HepG2 (cell line): ENCODE measurements around the gene MRPS35. TPM values are rescaled to one million over a fixed set of nuclear protein-coding genes. Genes with fewer than 3 reads are reported as not detected.

Source experiments
- ATAD3A ChIP-seq: sonication (generic); formaldehyde crosslinking; IDR thresholded peaks from 2 replicates; pipeline ENCODE4 v1.4.0; 2020; ENCODE audit warnings: missing genetic modification reagents
- ATF5 ChIP-seq: sonication (generic); formaldehyde crosslinking; IDR thresholded peaks from 2 replicates; pipeline ENCODE4 v1.4.0; 2020; ENCODE audit warnings: mild to moderate bottlenecking, low read depth, missing genetic modification reagents
- BCL6 ChIP-seq: IDR thresholded peaks from 2 replicates; pipeline ENCODE4 v1.6.1; 2016; ENCODE audit warnings: missing genetic modification reagents, missing compliant biosample characterization
- DBP ChIP-seq: sonication (generic); formaldehyde crosslinking; IDR thresholded peaks from 2 replicates; pipeline ENCODE4 v1.4.0; 2020; ENCODE audit warnings: missing genetic modification reagents; ENCODE audit errors: not compliant biosample characterization
- ESRRA ChIP-seq: sonication (generic); formaldehyde crosslinking; IDR thresholded peaks from 2 replicates; pipeline ENCODE4 v1.5.1; 2020; ENCODE audit warnings: mild to moderate bottlenecking, low read depth, missing genetic modification reagents
- HDAC2 ChIP-seq: sonication (generic); formaldehyde crosslinking; IDR thresholded peaks from 2 replicates; pipeline ENCODE4 v1.4.0; 2020; ENCODE audit warnings: missing genetic modification reagents
- HNRNPH1 ChIP-seq: fragments of 200-400 bp; formaldehyde crosslinking; optimal IDR thresholded peaks from 2 replicates; pipeline ENCODE3; 2017; ENCODE audit warnings: mild to moderate bottlenecking, low read depth, low read length
- HOMEZ ChIP-seq: IDR thresholded peaks from 2 replicates; pipeline ENCODE4 v1.6.1; 2016; ENCODE audit warnings: low read depth
- NKX3-1 ChIP-seq: sonication (generic); formaldehyde crosslinking; IDR thresholded peaks from 2 replicates; pipeline ENCODE4 v1.5.0; 2020; ENCODE audit warnings: missing genetic modification reagents
- SOX6 ChIP-seq, 2 experiments: fragments of 450-650 bp in 1 of 2; sonication (generic) in 1 of 2; formaldehyde crosslinking in 1 of 2; IDR thresholded peaks; 2 replicates each; pipeline versions ENCODE4 v1.4.0 to v1.6.1; 2017 to 2020; ENCODE audit warnings: antibody characterized with exemption in 1 of 2, mild to moderate bottlenecking in 1 of 2, missing genetic modification reagents in 1 of 2
- ZBTB42 ChIP-seq: sonication (generic); formaldehyde crosslinking; IDR thresholded peaks from 2 replicates; pipeline ENCODE4 v1.5.0; 2020; ENCODE audit warnings: mild to moderate bottlenecking, missing genetic modification reagents
- ZFP1 ChIP-seq: IDR thresholded peaks from 2 replicates; pipeline ENCODE4 v1.6.1; 2016
- ZNF263 ChIP-seq: sonication (generic); formaldehyde crosslinking; IDR thresholded peaks from 2 replicates; pipeline ENCODE4 v1.4.0; 2020; ENCODE audit warnings: missing genetic modification reagents
- ZNF350 ChIP-seq: sonication (generic); formaldehyde crosslinking; IDR thresholded peaks from 2 replicates; pipeline ENCODE4 v1.4.0; 2020; ENCODE audit warnings: mild to moderate bottlenecking, low read depth, missing genetic modification reagents, borderline replicate concordance
- ZNF382 ChIP-seq: sonication (generic); formaldehyde crosslinking; IDR thresholded peaks from 2 replicates; pipeline ENCODE4 v1.5.0; 2020; ENCODE audit warnings: missing genetic modification reagents, mild to moderate bottlenecking, borderline replicate concordance
- ZNF446 ChIP-seq: sonication (generic); formaldehyde crosslinking; IDR thresholded peaks from 2 replicates; pipeline ENCODE4 v1.5.0; 2020; ENCODE audit warnings: mild to moderate bottlenecking, missing genetic modification reagents
- ZNF547 ChIP-seq: sonication (generic); formaldehyde crosslinking; IDR thresholded peaks from 2 replicates; pipeline ENCODE4 v1.5.1; 2020; ENCODE audit warnings: mild to moderate bottlenecking, missing genetic modification reagents
- ZNF687 ChIP-seq: sonication (generic); formaldehyde crosslinking; IDR thresholded peaks from 2 replicates; pipeline ENCODE4 v1.5.1; 2020; ENCODE audit warnings: mild to moderate bottlenecking, missing genetic modification reagents, moderate library complexity
- ZNF713 ChIP-seq: sonication (generic); formaldehyde crosslinking; IDR thresholded peaks from 2 replicates; pipeline ENCODE4 v1.4.0; 2020; ENCODE audit warnings: mild to moderate bottlenecking, missing genetic modification reagents
- ZXDC ChIP-seq: sonication (generic); formaldehyde crosslinking; IDR thresholded peaks from 2 replicates; pipeline ENCODE4 v1.5.0; 2020; ENCODE audit warnings: mild to moderate bottlenecking, missing genetic modification reagents
- polyA plus RNA-seq, 8 experiments: library from polyadenylated mRNA; depleted of rRNA in 3 of 8; stranded (reverse) in 7 of 8; unstranded in 1 of 8; fragments of >200 nt; fragmentation: Illumina TruSeq in 4 of 8; extraction: Trizol in 4 of 8; gene quantifications; 2 replicates each; pipeline versions ENCODE4 v1.2.1 to v1.2.3, GENCODE V29; 2011 to 2016; ENCODE audit warnings: low read depth in 4 of 8, missing spikeins in 1 of 8, mixed read lengths in 1 of 8; ENCODE audit not compliant: insufficient read depth in 1 of 8
- total RNA-seq, 5 experiments: library from RNA; depleted of rRNA; stranded (reverse); fragments of >200 nt; fragmentation: Illumina TruSeq; extraction: Trizol; gene quantifications; 2 replicates each; pipeline ENCODE4 v1.2.3, GENCODE V29; 2016; ENCODE audit warnings: low read depth in 1 of 5

The MRPS35 gene
- total and polyA plus RNA-seq, 2 of the 13 experiments (the other 11 are each of a cell fraction or from before 2014, with no cell fraction given): 63.4 to 104 TPM

- TF ChIP-seq ZBTB42 (no peak), HOMEZ (CRISPR knock-in tag) (no peak), ZFP1 (CRISPR knock-in tag) (no peak), ZNF687 (peak; percentile 91), ESRRA (CRISPR knock-in tag) (no peak), NKX3-1 (CRISPR knock-in tag) (no peak), ATAD3A (CRISPR knock-in tag) (no peak), ZXDC (CRISPR knock-in tag) (no peak; the same call in 1 of the 2 replicates), ZNF382 (CRISPR knock-in tag) (no peak; the same call in 1 of the 2 replicates), ZNF713 (CRISPR knock-in tag) (no peak), SOX6 (IDR thresholded peaks at IDR 0.05) (no peak), SOX6 (CRISPR knock-in tag; IDR thresholded peaks at IDR 0.05) (no peak), HDAC2 (CRISPR knock-in tag) (no peak), ATF5 (no peak), ZNF263 (CRISPR knock-in tag) (peak; percentile 71), BCL6 (no peak), ZNF350 (no peak), DBP (CRISPR knock-in tag) (no peak), HNRNPH1 (no peak), ZNF547 (CRISPR knock-in tag) (no peak), ZNF446 (CRISPR knock-in tag) (0 out of 2 replicates have a peak, but pooled peaks have one; percentile 38)
Measured at GRCh38 chr12:27779920-27780611, 69.4 kb downstream of the MRPS35 start, which contains the start of the genes KLHL42 and MANSC4 (continued).
